G401 (cell line): ENCODE results near the gene IRF2BP2. TPM values are rescaled to one million over a fixed set of nuclear protein-coding genes. Genes with fewer than 3 reads are reported as not detected.

Experiments used
- DNase-seq: peaks from one replicate; pipeline ENCODE4 v3.0.0-alpha.2; 2015; ENCODE audit warnings: low spot score
- in situ Hi-C: cut with HindIII; loops from 2 replicates; pipeline ENCODE4 v1.10.0; 2016; ENCODE audit warnings: low sequenced_read_pairs, mixed read lengths
- total RNA-seq: library from RNA; depleted of rRNA; stranded (reverse); fragments of >200 nt; shearing (Covaris generic); gene quantifications from 2 replicates; pipeline ENCODE4 v1.2.3, GENCODE V29; 2014; rRNA removed

Gene IRF2BP2
- total RNA-seq, result 41.1 and 44.7 TPM in 2 replicates

DNA sequence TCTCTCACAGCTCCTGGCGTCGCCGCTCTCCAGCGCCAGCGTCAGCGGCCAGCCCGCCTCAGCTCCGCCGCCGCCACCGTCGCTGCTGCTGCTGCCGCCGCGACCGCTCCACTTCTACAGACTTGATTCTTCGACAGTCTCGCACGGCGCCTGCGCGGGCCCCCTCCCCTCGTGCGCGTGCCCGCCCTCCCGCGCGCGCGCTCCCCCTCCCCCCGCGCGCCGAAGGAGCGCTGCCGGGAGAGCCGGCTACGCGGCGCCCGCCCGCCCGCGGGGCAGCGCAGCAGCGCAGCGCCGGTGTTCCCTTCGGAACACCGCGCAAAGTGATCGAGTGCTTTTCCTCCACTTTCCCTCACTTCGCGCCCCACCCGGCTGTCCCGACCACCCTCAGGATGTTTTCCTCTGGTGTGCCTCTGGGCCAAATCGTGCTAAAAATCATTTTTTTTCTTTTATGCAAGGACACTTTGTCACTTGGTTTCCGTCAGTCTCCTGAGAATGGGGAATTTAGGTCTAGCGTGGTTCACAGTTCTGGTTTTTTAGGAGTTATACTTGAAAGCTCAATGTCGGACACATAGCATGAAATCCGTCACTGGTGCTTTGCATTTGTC, at the start of gene IRF2BP2:
IRF2BP2 (minus strand) TSS at position 118 of the 605 bp plus-strand sequence. CDS start 684 bp downstream, outside the sequence.
- in situ Hi-C loops, result loop anchor here (25.0 kb wide), 1 partner anchor 477 kb away; no protein-coding TSS in a partner anchor
- DNase-seq, result peak; percentile 81

DNA sequence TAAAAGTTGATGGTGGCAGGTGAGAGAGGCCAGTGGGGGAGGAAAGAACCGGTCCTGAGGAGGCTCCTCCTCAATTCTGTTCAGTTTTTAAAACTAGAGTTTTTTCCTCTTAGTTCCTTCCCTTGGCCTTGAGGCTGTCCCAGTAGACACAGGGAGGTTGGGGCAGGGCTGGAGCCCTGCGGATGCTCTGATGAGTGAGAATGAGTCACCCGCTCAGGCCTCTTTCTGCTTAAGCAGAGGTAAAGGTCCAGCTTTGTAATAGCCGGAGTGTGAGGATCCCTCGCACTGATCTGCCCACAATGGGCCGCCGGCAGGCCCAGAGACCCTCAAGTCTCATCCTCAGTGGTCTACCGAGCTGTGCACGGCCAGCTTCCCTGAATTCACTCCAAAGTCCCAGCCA, 49.6 kb upstream of the IRF2BP2 start:
- DNase-seq, result no peak
- in situ Hi-C loops, result no loop called here

DNA sequence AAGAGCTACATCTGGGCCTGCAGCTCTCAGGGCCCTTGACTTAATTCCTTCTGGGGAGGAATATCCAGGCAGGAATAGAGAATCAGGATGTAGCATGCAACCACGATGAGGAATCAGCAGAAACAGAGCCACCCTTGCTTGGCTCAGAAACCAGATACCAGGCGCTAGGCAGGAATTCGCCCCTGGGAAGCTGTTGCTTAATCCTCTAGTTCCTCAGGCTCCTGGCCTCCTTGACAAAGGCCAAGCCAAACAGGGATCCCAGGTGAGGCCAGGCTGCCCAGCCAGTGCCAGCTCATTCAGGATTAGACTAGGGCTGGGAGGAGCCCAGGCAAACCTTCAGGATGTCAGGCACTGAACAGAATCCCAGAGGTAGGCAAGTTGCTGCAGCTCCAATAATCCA, 48.2 kb upstream of the IRF2BP2 start:
- in situ Hi-C loops, result no loop called here
- no peak for DNase-seq

DNA sequence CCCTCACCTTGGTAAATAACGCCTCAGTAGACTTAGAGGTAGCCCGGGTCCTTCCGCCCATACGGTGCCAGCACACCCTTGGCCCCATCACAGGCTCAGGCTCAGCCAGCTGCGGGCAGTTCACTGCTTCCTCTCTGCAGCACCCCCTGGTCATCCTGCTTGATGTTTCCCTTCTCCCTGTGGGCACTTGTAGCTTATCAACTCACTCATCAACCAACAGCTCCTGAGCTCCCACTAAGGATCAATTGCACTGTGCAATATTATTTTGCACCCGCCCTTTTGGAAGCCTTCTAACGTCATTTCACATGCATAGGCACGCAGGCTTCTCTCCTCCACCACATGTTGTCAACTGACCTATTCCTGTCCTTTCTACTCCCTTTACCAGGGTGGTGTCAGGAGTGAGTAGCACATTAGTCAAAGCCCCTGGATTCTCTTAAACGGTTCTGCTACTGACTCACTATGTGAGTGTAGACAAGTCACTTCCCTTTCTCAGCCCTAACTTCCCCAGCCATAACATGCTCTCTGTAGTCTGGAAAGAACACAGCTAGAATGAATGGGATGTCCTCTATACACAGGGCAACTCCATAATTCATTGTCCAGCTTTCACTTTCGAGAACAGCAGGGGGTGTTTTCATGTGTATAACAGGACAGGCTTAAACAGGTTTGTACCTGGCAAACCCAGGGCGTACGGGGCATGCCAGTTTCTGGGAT, 47.1 kb upstream of the IRF2BP2 start:
- no peak for DNase-seq
- in situ Hi-C loops, result no loop called here

DNA sequence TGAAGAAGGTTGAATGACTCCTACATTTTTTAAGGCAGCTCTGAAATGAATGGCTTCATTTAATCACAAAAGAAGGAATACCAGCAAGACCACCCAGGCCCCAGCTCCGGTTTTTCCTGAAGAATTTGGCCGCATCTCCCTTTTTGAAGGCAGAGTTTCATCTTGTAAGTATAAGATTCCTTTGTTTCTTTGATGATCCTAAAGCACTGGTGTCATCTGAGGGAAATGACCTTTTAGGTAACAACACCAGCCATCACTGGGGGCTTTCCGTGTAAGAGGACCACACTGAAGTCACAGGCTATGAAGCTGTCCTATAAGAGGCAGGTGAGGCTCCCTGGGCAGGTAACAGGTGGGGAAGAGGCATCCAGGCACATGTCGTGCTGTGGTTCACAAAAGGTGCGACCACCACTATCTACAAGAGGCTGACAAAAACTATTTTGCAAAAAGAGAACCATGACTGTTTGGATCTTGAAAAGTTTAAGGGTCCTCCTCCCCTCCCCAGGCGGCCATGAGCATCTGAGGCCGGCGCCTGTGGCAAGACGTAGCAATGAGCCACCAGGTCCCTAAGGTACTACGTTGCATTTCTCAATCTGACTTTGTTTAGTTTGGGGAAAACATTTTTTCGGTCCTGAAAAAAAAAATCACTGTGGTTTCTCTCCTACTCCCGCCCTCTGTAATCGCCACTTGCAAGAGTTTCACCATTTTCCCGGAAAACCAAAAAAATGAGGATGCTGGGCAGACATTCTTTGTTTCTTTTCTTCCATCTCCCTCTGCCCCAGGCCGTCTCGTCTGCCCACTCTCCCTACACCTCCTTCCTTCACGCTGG, 46.3 kb upstream of the IRF2BP2 start:
- in situ Hi-C loops, result no loop called here
- DNase-seq, result no peak

DNA sequence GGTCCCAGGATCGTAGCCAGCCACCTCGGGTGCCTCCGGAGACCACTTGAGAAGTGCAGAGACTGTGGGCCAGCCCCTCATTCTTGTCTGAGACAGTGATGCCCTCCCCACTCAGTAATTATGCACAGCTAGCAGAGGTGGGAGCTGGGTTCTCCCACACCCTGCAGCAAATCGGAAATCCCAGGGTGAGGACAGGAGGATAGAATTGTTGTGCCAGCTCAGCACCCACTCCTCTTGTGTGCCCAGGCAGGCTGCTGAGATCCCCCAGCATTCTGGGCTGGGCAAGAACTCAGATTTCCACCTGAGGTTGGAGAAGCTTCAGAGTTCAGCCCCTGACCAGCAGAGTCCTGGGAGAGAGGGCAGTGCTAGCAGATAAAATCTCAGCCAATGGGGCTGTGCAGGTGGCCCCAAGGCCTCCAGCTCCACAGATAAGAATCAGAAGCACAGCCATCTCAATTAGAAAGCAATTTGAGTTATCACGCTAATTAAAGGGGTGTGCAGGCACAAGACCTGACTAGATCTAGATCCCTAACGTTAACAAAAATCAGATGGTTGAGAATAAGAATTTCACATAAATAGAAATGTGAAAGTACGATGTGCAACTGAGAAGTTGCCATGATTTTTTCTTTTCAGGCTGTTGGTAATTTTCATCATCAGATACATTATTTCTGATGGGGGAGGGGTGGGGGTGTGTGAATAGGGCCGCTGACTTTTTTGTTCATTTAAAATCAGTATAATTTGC, 45.5 kb upstream of the IRF2BP2 start:
- in situ Hi-C loops, result no loop called here
- DNase-seq, result no peak

DNA sequence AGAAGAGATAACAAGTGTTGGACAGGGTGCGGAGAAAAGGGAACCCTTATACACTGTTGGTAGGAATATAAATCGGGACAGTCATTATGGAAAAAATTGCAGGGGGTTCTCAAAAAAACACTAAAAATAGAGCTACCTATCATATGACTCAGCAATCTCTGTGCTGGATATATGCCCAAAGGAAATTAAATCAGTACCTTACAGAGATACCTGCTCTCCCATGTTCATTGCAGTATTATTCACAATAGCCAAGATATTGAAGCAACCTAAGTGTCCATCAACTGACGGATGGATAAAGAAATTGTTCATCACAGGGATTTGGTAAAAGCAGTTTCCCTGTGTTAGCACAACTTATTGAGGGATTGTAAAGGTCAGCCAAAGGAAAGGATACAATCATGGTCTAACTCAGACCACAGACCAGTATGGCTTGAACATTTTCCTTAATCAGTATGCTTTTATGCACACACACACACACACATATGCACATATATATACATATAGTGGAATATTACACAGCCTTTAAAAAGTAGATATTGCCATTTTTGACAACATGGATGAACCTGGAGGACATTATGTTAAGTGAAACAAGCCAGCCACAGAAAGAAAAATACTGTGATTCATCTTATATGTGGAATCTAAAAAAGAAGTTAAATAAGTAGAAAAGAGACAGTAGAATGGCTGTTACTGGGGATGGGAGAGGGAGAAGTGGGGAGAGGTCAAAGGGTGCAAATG, 44.2 kb upstream of the IRF2BP2 start:
- in situ Hi-C loops, result no loop called here
- DNase-seq, result no peak

DNA sequence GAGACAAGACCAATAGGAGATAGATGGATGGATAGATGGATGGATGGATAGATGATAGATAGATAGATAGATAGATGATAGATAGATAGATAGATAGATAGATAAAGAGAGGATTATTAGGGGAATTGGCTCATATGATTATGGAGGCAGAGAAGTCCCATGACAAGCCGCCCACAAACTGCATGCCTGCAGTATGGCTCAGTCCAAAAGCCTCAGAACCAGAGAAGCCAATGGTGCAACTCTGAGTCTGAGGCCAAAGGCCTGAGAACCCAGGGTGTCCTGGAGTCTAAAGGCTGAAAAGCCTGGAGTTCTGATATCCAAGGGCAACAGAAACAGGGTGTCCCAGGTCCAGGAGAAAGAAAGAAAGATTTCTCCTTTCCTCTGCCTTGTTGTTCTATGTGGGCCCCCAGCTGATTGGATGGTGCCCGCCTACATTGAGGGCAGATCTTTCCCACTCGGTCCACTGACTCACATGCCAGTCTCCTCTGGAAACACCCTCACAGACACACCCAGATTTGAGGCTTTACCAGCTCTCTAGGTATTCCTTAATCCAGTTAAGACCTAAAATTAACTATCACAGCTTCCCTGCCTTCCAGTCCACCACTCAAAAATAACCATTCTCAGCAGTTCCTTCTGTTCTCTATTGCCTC, 39.6 kb upstream of the IRF2BP2 start:
- DNase-seq, result no peak
- in situ Hi-C loops, result no loop called here

DNA sequence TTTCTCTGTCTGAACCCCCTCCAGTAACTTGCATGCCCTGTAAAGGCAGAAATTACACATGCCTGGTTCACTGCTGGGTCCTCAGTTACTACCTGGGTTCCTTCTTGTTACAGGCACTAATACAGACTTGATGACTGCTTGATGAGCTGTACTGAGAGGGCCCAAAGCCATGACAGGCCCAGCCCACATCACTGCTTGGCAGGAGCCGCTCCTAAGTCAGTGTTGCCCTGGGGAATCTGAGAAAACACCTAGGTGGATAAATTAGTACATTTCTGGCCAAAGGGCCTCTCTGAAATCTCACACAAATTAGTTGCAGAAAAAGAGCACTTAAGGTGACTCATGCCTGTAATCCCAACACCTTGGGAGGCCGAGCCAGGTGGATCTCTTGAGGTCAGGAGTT, 37.8 kb upstream of the IRF2BP2 start:
- in situ Hi-C loops, result no loop called here
- no peak for DNase-seq

DNA sequence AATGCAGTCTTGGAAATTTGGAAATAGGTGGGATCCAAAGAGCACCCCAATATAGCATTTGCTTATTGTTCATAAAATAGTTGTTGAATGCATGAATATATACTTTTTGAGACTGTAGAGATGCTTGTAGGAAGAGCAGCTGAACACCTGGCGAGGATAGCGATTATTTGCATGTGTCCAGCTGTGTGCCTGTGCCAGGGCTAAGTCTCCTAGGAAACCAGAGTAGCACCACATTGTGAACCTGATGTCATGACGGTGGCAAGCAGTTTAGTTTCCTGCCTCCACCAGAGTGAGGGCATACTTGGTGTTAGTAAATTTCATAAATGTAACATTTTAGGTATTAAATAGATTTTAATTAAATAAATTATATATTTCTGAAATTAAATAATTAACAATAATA, 37.3 kb upstream of the IRF2BP2 start:
- no peak for DNase-seq
- in situ Hi-C loops, result no loop called here

DNA sequence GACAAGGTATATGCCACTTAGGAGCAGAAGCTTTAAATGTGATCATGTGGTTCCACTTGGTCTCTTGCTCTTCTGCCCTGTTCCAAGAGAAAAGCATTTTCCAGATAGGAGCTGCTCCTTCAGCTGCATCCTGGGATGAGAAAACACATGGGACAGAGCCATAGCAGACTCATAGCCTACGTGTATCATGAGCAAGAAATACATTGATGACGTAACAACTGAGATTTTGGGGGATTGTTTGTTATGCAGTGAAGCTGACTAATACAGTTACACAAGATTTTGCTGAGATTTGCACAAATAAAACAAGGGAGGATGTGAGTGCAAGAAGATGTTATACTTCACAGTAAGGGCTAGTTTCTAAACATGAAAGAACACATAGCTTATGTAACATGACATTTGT, 36.0 kb upstream of the IRF2BP2 start:
- in situ Hi-C loops, result no loop called here
- DNase-seq, result no peak

DNA sequence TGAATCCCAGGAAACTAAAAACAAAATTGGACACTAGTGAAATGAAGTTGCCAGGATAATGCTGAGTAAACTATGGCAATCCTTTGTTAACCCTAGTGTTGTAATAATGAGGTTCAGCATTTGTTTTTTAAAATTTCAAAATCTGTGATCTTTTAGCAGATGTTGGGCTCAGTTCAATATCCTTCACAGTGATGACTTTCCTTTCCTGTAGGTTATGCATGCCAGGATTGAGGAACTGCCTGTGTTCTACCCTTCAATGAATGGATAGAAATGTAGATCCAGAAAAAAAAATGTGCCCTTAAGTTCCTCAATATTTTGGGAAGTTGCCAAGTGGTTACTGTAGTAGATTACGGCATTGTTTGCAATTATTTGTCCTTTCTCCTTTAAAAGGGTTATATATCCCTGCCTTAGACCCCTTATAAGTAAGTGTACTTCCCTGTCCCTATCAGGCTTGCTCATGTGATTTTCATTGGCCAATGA, 35.5 kb upstream of the IRF2BP2 start:
- in situ Hi-C loops, result no loop called here
- DNase-seq, result no peak

DNA sequence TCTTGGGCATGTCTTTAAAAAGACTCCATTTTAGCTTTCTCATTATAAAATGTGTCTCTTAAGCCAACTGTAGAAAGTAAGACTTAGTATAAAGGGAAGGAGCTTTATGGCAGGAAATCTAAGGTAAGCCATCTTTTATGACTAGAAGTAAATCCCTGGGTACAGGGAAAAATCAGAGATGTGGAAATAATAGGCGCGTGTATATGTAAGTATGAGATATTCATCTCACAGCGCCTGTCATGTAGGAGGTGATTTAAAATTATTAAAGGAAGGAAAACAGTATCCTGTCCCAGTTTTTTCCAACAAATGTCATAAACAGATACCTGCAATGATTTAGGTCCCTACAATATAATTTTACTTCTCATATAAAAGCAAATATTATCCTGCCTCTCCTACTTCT, 35.0 kb upstream of the IRF2BP2 start:
- DNase-seq, result no peak
- in situ Hi-C loops, result no loop called here

DNA sequence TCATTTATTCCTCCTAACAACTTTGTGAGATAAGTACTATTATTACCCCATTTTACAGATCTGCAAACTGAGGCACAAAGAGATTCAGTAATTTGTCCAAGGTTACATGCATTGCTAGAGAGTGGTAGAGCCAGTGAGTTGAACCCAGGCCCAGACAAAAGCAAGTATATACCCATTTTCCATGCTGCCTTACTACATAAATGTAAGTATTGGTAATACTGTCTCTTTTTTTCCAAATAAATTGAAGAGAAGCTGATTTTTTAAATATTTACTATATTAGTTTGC, 33.8 kb upstream of the IRF2BP2 start:
- DNase-seq, result no peak
- in situ Hi-C loops, result no loop called here

DNA sequence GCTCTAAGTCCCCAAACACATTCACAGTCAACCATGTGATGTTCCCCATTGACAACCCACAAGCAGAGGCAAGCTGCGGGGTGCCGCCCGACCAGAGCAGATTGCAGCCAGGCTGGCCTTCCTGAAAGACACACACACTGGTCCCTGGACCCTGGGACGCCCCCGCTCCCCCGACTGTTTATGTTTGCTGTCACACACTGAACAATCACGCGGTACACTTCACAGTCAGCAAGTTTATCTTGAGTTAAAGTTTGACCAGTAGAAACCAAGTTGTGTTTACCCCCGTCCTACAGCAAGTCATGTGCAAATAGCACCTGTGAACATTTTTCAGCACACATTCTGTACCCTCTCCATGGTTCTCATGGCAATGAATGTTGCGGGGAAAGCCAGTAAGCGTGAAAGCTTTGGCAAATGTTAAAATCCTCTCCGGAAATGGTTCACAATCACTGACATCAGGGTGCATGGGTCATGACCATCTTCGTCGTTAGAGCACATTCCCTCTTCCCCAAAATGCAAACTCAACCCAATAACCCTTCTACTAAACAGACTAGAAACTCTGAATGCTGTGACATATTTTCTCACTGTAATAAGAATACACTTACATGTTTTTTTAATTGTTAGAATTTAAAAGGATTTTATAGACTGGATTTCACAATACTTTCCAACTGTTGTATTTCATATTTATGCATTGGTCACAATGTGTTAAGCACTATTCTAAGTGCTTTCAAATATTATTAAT, 33.3 kb upstream of the IRF2BP2 start:
- DNase-seq, result no peak
- in situ Hi-C loops, result no loop called here

DNA sequence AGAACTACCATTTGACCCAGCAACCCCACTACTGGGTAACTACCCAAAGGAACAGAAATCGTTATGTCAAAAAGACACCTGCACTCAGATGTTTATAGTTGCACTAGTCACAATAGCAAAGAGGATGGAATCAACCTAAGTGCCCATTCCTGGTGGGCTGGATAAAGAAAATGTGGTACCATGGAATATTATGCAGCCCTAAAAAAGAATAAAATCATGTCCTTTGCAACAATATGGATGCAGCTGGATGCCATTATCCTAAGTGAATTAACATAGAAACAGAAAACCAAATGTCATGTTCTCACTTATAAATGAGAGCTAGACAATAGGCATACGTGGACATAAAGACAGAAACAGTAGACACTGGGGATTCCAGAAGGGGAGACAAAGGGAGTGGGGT, 32.5 kb upstream of the IRF2BP2 start:
- DNase-seq, result no peak
- in situ Hi-C loops, result no loop called here

DNA sequence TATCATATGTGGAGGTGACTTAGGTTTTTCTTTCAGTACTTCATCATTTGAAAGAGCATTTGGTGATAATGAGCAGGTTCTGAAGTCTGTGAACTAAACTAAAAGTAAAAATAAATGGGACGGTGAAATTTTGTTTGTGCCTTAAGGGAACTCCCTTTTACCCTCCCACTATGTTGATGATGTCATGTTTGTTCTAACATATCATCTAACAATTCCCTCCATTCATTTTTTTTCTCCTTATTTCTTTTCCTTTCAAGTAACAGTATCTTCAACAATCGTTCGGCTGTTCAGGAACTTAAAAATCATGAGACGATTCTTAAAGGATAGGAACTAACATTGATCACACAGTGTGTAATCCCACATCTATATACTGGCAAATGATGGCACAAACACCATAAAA, 30.0 kb upstream of the IRF2BP2 start:
- no peak for DNase-seq
- in situ Hi-C loops, result no loop called here
